ENCODE measurements around the gene SDCCAG8. TPM values are rescaled to one million over a fixed set of nuclear protein-coding genes. Genes with fewer than 3 reads are reported as not detected.

The SDCCAG8 gene
- total RNA-seq, 2 donors from 2014 or later, result 18.5 to 20.3 TPM

DNA sequence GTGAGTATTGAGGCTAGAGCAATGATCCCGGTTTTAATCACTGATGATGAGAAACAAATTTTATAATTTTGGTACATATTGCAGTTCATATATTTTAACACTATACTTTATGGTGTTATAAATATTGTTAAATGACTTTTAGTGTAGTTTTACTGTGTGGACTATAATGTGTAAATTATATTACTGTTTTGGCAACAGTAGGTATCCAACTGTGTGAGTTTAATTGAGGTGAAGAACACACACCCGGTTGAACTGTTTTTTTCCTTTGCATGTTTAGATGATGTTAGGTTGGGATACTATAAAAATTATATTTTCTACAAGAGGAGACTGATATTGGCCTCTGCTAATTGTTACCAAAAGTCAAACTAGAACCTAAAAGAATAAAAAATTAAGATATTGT, 166.5 kb downstream of the SDCCAG8 start:
- Mint-ChIP-seq H3K4me1 (ENCODE audit: low read depth in 2 of 2) (peaks cover 12 to 16% of the 10 kb centered on the region in 2 donors), H3K36me3 (no peaks in the 10 kb centered on the region), H3K27ac (peak overlapping the region; percentile 4 to 7), H3K4me3 (peak overlapping the region; percentile 63), H3K9me3 (no peaks in the 10 kb centered on the region), H3K27me3 (no peaks in the 10 kb centered on the region)
- ATAC-seq (no peak), DNase-seq (ENCODE audit: low spot score) (no peak)

GRCh38 chr1:243428084-243428483, 172.2 kb downstream of the SDCCAG8 start:
- H3K4me1 Mint-ChIP-seq (ENCODE audit: low read depth in 2 of 2), result no peaks in the 10 kb centered on the region
- no peaks in the 10 kb centered on the region for H3K27me3 Mint-ChIP-seq
- no peak for DNase-seq (ENCODE audit: low spot score)
- H3K4me3 Mint-ChIP-seq, result no peak overlapping the region
- H3K27ac Mint-ChIP-seq, result no peak overlapping the region
- no peak for ATAC-seq
- H3K9me3 Mint-ChIP-seq, result no peaks in the 10 kb centered on the region
- H3K36me3 Mint-ChIP-seq, result peaks cover 5% of the 10 kb centered on the region

- Mint-ChIP-seq H3K27me3 (no peaks in the 10 kb centered on the region), H3K27ac (no peak overlapping the region), H3K4me3 (no peak overlapping the region), H3K4me1 (ENCODE audit: low read depth in 2 of 2) (no peaks in the 10 kb centered on the region), H3K9me3 (no peaks in the 10 kb centered on the region), H3K36me3 (peaks cover 5% of the 10 kb centered on the region)
- no peak for DNase-seq (ENCODE audit: low spot score)
- no peak for ATAC-seq
Measured at GRCh38 chr1:243428617-243429342, 172.9 kb downstream of the SDCCAG8 start.

GRCh38 chr1:243431591-243431990, 175.8 kb downstream of the SDCCAG8 start:
- peaks cover 5% of the 10 kb centered on the region for H3K36me3 Mint-ChIP-seq
- ATAC-seq (no peak), DNase-seq (ENCODE audit: low spot score) (no peak)
- H3K4me1 Mint-ChIP-seq (ENCODE audit: low read depth in 2 of 2), result no peaks in the 10 kb centered on the region
- no peaks in the 10 kb centered on the region for H3K9me3 Mint-ChIP-seq
- H3K4me3 Mint-ChIP-seq, result no peak overlapping the region
- H3K27ac Mint-ChIP-seq, result no peak overlapping the region
- no peaks in the 10 kb centered on the region for H3K27me3 Mint-ChIP-seq

DNA sequence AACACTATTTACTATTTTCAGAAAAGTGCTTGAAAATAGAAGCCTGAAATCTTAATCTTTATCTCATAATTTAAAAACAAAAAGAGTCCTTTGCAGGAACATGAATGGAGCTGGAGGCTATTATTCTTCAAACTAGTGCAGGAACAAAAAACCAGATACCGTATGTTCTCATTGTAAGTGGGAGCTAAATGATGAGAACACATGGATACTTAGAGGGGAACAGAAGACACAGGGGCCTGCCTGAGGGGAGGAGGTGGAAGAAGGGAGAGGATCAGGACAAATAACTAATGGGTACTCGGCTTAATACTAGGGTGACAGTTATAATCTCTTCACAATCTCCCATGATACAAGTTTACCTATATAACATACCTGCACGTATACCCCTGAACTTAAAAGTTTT, 176.3 kb downstream of the SDCCAG8 start:
- H3K27ac Mint-ChIP-seq, result no peak overlapping the region
- H3K9me3 Mint-ChIP-seq, result no peaks in the 10 kb centered on the region
- DNase-seq (ENCODE audit: low spot score), result no peak
- no peak overlapping the region for H3K4me3 Mint-ChIP-seq
- H3K36me3 Mint-ChIP-seq, result peaks cover 5% of the 10 kb centered on the region
- no peaks in the 10 kb centered on the region for H3K4me1 Mint-ChIP-seq (ENCODE audit: low read depth in 2 of 2)
- ATAC-seq, result no peak
- no peaks in the 10 kb centered on the region for H3K27me3 Mint-ChIP-seq

- no peaks in the 10 kb centered on the region for H3K27me3 Mint-ChIP-seq
- ATAC-seq (peak in 1 of 2 donors; percentile 60), DNase-seq (ENCODE audit: low spot score) (no peak)
- H3K27ac Mint-ChIP-seq, result peak overlapping the region in 1 of 2 donors; percentile 50
- H3K4me1 Mint-ChIP-seq (ENCODE audit: low read depth in 2 of 2), result no peaks in the 10 kb centered on the region
- peaks cover 5% of the 10 kb centered on the region for H3K36me3 Mint-ChIP-seq
- H3K9me3 Mint-ChIP-seq, result no peaks in the 10 kb centered on the region
- no peak overlapping the region for H3K4me3 Mint-ChIP-seq
Measured at GRCh38 chr1:243433737-243434370, 178.0 kb downstream of the SDCCAG8 start.

DNA sequence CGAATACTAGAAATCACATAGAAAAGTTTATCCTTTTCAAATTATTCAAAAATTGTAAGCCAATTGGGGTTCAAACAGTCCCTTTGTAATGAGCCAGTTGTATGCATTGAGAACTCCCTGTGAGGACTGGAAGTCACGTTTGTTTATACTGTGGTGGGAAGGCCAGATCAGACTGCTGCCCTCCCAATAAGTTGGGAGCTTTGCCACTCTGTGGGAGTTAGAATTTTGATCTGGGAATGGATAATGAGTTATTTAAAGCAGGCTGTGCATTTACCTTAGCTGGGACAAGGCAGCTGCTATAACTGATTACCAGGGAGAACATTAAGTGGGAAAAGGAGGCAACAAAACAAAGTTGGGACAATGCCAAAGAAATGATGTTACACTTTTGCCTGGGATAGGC, 178.8 kb downstream of the SDCCAG8 start:
- Mint-ChIP-seq H3K27me3 (no peaks in the 10 kb centered on the region), H3K9me3 (no peaks in the 10 kb centered on the region), H3K4me1 (ENCODE audit: low read depth in 2 of 2) (no peaks in the 10 kb centered on the region), H3K36me3 (peaks cover 5% of the 10 kb centered on the region), H3K4me3 (no peak overlapping the region), H3K27ac (no peak overlapping the region)
- ATAC-seq (no peak), DNase-seq (ENCODE audit: low spot score) (no peak)

DNA sequence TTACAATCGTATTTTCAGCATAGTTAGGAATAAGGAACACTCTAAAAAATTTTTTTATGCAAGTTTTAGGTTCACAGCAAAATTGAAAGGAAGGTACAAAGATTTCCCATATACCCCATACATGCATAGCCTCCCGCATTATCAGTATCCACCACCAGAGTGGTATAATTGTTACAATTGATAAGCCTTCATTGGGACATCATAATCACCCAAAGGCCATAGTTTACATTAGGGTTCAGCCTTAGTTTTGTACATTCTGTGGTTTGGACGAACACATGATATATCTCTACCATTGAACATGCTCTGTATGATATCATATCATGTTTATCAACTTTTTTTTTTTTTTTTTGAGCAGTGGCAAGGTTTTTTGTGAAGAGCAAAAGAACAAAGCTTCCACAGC, 180.0 kb downstream of the SDCCAG8 start:
- no peaks in the 10 kb centered on the region for H3K9me3 Mint-ChIP-seq
- no peak for ATAC-seq
- H3K27ac Mint-ChIP-seq, result no peak overlapping the region
- no peak for DNase-seq (ENCODE audit: low spot score)
- no peak overlapping the region for H3K4me3 Mint-ChIP-seq
- H3K36me3 Mint-ChIP-seq, result no peaks in the 10 kb centered on the region
- no peaks in the 10 kb centered on the region for H3K27me3 Mint-ChIP-seq
- no peaks in the 10 kb centered on the region for H3K4me1 Mint-ChIP-seq (ENCODE audit: low read depth in 2 of 2)

DNA sequence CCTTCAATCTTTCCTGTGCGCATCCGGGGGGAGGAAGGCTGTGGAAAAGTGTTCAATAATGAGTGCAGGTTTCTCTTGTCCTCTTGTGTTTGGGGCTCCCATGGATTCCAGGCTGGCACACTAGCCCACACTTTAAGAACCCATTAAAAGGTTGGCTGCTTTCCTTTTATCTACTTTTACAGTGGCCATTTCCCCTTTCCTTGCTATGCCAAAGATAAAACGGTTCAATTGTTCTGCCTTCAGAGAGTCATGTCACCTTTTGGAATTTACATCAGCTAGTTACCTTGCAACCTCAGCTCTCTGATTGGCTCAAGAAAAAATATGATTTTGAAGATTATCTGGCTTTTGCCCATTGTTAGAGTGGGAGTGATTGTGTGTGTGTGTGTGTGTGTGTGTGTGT, 182.3 kb downstream of the SDCCAG8 start:
- H3K4me1 Mint-ChIP-seq (ENCODE audit: low read depth in 2 of 2), result no peaks in the 10 kb centered on the region
- H3K36me3 Mint-ChIP-seq, result no peaks in the 10 kb centered on the region
- H3K27me3 Mint-ChIP-seq, result no peaks in the 10 kb centered on the region
- DNase-seq (ENCODE audit: low spot score), result no peak
- H3K27ac Mint-ChIP-seq, result no peak overlapping the region
- ATAC-seq, result no peak
- no peak overlapping the region for H3K4me3 Mint-ChIP-seq
- no peaks in the 10 kb centered on the region for H3K9me3 Mint-ChIP-seq

GRCh38 chr1:243438815-243439214, 183.0 kb downstream of the SDCCAG8 start:
- H3K4me3 Mint-ChIP-seq, result no peak overlapping the region
- DNase-seq (ENCODE audit: low spot score) (no peak), ATAC-seq (no peak)
- H3K4me1 Mint-ChIP-seq (ENCODE audit: low read depth in 2 of 2), result no peaks in the 10 kb centered on the region
- no peaks in the 10 kb centered on the region for H3K36me3 Mint-ChIP-seq
- H3K27me3 Mint-ChIP-seq, result no peaks in the 10 kb centered on the region
- H3K9me3 Mint-ChIP-seq, result no peaks in the 10 kb centered on the region
- H3K27ac Mint-ChIP-seq, result no peak overlapping the region

GRCh38 chr1:243440406-243440805, 184.6 kb downstream of the SDCCAG8 start:
- H3K27ac Mint-ChIP-seq, result no peak overlapping the region
- H3K4me1 Mint-ChIP-seq (ENCODE audit: low read depth in 2 of 2), result no peaks in the 10 kb centered on the region
- H3K9me3 Mint-ChIP-seq, result no peaks in the 10 kb centered on the region
- H3K36me3 Mint-ChIP-seq, result no peaks in the 10 kb centered on the region
- H3K4me3 Mint-ChIP-seq, result no peak overlapping the region
- ATAC-seq (no peak), DNase-seq (ENCODE audit: low spot score) (no peak)
- H3K27me3 Mint-ChIP-seq, result no peaks in the 10 kb centered on the region

DNA sequence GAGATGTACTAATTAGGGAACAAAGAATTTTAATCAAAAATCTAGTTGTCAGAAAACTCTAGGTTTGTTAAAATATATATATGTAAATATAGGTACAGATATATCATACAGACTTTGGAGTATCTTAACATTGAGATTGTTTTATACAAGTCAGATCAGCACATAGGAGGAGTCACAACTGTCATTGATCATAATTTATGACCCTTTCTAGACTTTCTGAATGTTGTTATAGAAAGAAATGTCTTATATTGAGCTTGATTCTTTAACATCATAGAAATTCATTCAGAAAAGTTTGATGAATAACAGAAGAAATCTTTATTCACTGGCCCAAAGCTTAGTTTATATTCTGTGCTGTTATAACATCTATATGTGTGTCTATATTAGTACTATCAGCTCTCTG, 185.8 kb downstream of the SDCCAG8 start:
- Mint-ChIP-seq H3K36me3 (no peaks in the 10 kb centered on the region), H3K4me1 (ENCODE audit: low read depth in 2 of 2) (no peaks in the 10 kb centered on the region), H3K9me3 (no peaks in the 10 kb centered on the region), H3K4me3 (no peak overlapping the region), H3K27me3 (no peaks in the 10 kb centered on the region), H3K27ac (no peak overlapping the region)
- DNase-seq (ENCODE audit: low spot score) (no peak), ATAC-seq (no peak)

- no peaks in the 10 kb centered on the region for H3K27me3 Mint-ChIP-seq
- no peaks in the 10 kb centered on the region for H3K36me3 Mint-ChIP-seq
- H3K9me3 Mint-ChIP-seq, result no peaks in the 10 kb centered on the region
- H3K4me1 Mint-ChIP-seq (ENCODE audit: low read depth in 2 of 2), result peaks cover 3 to 4% of the 10 kb centered on the region in 2 donors
- DNase-seq (ENCODE audit: low spot score) (no peak), ATAC-seq (no peak)
- no peak overlapping the region for H3K4me3 Mint-ChIP-seq
- no peak overlapping the region for H3K27ac Mint-ChIP-seq
Measured at GRCh38 chr1:243443557-243443956, 187.7 kb downstream of the SDCCAG8 start.

DNA sequence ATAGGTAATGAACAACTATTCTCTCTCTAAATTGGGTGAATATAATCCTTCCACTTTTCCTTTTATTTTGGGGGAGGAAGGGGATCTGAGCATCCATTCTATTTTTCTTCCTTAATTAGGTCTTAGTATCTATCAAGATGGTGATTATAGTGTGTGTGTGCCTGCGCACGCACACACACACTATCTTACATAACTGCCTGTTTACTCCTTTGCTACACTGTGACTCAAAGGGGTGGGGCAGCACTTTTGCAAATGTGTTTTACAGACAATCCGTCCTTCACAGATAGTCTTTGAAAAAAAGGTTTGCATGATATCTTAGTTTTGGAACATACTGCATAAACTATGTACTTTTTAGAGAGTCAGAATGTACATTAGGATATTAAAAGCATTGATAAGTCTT, 191.5 kb downstream of the SDCCAG8 start:
- H3K4me3 Mint-ChIP-seq, result no peak overlapping the region
- H3K36me3 Mint-ChIP-seq, result no peaks in the 10 kb centered on the region
- peaks cover 3 to 4% of the 10 kb centered on the region in 2 donors for H3K4me1 Mint-ChIP-seq (ENCODE audit: low read depth in 2 of 2)
- no peak for DNase-seq (ENCODE audit: low spot score)
- H3K27ac Mint-ChIP-seq, result no peak overlapping the region
- no peak for ATAC-seq
- no peaks in the 10 kb centered on the region for H3K27me3 Mint-ChIP-seq
- no peaks in the 10 kb centered on the region for H3K9me3 Mint-ChIP-seq
